ENCODE data around the gene SUPT3H.

DNA sequence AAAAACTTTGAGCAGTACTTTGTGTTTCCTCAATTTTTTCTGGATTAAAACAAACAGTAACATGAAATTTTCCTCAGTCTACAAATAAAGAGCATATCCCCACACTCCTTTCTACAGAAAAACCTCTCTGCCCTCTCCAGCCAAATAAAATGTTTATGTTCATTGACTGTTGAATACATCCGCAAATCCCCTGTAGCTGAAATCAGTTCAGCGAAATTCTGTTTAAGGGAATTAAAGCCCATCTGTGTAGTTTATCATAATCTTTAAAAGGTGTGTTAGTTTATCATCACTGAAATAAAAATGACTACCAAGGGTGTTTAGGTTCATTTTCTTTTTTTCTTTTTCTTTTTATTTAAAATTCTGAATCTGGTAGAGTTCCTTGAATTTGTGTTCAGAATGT is 207.4 kb downstream of the SUPT3H start:
- TF ChIP-seq HDAC6 (IDR thresholded peaks at IDR 0.05; ENCODE audit: low read depth, low read length) (no peak), CHD1 (IDR thresholded peaks at IDR 0.05; ENCODE audit: low read depth, low read length) (no peak), SP1 (IDR thresholded peaks at IDR 0.05; ENCODE audit: low read depth, low read length) (no peak), RAD21 (IDR thresholded peaks at IDR 0.05 in 1 of 2, conservative IDR thresholded peaks at IDR 0.05 in 1 of 2; ENCODE audit: low read depth in 2 of 2, low read length in 2 of 2) (no peak), SIN3A (conservative IDR thresholded peaks at IDR 0.05 in 1 of 2, IDR thresholded peaks at IDR 0.05 in 1 of 2; ENCODE audit: low read depth in 1 of 2, low read length in 2 of 2) (no peak), CTCF (IDR thresholded peaks at IDR 0.05; ENCODE audit: control extremely low read depth in 1 of 3, insufficient read depth in 1 of 3, low read depth in 1 of 3, low read length in 3 of 3) (no peak), CBX8 (IDR thresholded peaks at IDR 0.05; ENCODE audit: borderline replicate concordance, low read depth, low read length) (no peak), SUZ12 (IDR thresholded peaks at IDR 0.05; ENCODE audit: low read length) (no peak), NANOG (IDR thresholded peaks at IDR 0.05; ENCODE audit: insufficient read depth, low read depth, low read length, poor library complexity, severe bottlenecking) (no peak), EP300 (IDR thresholded peaks at IDR 0.05; ENCODE audit: borderline replicate concordance in 1 of 2, low read depth in 2 of 2, low read length in 2 of 2) (no peak), HDAC2 (IDR thresholded peaks at IDR 0.05; ENCODE audit: borderline replicate concordance in 1 of 2, low read depth in 2 of 2, low read length in 2 of 2) (no peak)
